T-helper 1 cell treated with Interleukin-12 subunit alpha and Interleukin-12 subunit beta and Interleukin-4 antibody, amounts not matched to agents 30 μg/mL and 1 μg/mL, for 36 hours (primary cell): ENCODE data around the gene MRPS24.

Experiments
- H3K27ac Mint-ChIP-seq: one replicate; pipeline ENCODE4 v1.8.0; 2021; ENCODE audit warnings: mild to moderate bottlenecking, mixed read lengths
- H3K27me3 Mint-ChIP-seq: one replicate; pipeline ENCODE4 v1.8.0; 2021; ENCODE audit warnings: low read depth, mixed read lengths
- H3K36me3 Mint-ChIP-seq: one replicate; pipeline ENCODE4 v1.8.0; 2021; ENCODE audit warnings: low read depth, mixed read lengths
- H3K4me1 Mint-ChIP-seq: one replicate; pipeline ENCODE4 v1.8.0; 2021; ENCODE audit warnings: low read depth, mixed read lengths
- H3K4me3 Mint-ChIP-seq: one replicate; pipeline ENCODE4 v1.8.0; 2021; ENCODE audit warnings: mild to moderate bottlenecking, moderate library complexity, mixed read lengths
- H3K9me3 Mint-ChIP-seq: one replicate; pipeline ENCODE4 v1.8.0; 2021; ENCODE audit warnings: mixed read lengths

Gene MRPS24

GRCh38 chr7:43888993-43889945 is 20.0 kb upstream of the MRPS24 start:
- no peak overlapping the region for H3K27ac Mint-ChIP-seq
- H3K4me1 Mint-ChIP-seq = peaks cover 12% of the 10 kb centered on the region
- H3K9me3 Mint-ChIP-seq = no peaks in the 10 kb centered on the region
- no peak overlapping the region for H3K4me3 Mint-ChIP-seq
- peaks cover 10% of the 10 kb centered on the region for H3K36me3 Mint-ChIP-seq
- H3K27me3 Mint-ChIP-seq = no peaks in the 10 kb centered on the region

GRCh38 chr7:43884617-43885016 is 15.3 kb upstream of the MRPS24 start:
- no peaks in the 10 kb centered on the region for H3K27me3 Mint-ChIP-seq
- no peaks in the 10 kb centered on the region for H3K4me1 Mint-ChIP-seq
- H3K36me3 Mint-ChIP-seq = peaks cover 26% of the 10 kb centered on the region
- no peak overlapping the region for H3K27ac Mint-ChIP-seq
- no peaks in the 10 kb centered on the region for H3K9me3 Mint-ChIP-seq
- H3K4me3 Mint-ChIP-seq = no peak overlapping the region

GRCh38 chr7:43884209-43884608 is 14.9 kb upstream of the MRPS24 start:
- Mint-ChIP-seq H3K4me3 (no peak overlapping the region), H3K36me3 (peaks cover 26% of the 10 kb centered on the region), H3K9me3 (no peaks in the 10 kb centered on the region), H3K27ac (no peak overlapping the region), H3K27me3 (no peaks in the 10 kb centered on the region), H3K4me1 (no peaks in the 10 kb centered on the region)

- Mint-ChIP-seq H3K9me3 (no peaks in the 10 kb centered on the region), H3K27me3 (no peaks in the 10 kb centered on the region), H3K36me3 (peaks cover 39% of the 10 kb centered on the region), H3K4me1 (peaks cover 2% of the 10 kb centered on the region), H3K4me3 (no peak overlapping the region), H3K27ac (no peak overlapping the region)
Measured at GRCh38 chr7:43880596-43880995, 11.3 kb upstream of the MRPS24 start.

- no peak overlapping the region for H3K4me3 Mint-ChIP-seq
- peaks cover 2% of the 10 kb centered on the region for H3K4me1 Mint-ChIP-seq
- no peaks in the 10 kb centered on the region for H3K9me3 Mint-ChIP-seq
- peaks cover 42% of the 10 kb centered on the region for H3K36me3 Mint-ChIP-seq
- no peaks in the 10 kb centered on the region for H3K27me3 Mint-ChIP-seq
- no peak overlapping the region for H3K27ac Mint-ChIP-seq
Measured at GRCh38 chr7:43879477-43879876, 10.2 kb upstream of the MRPS24 start.

- Mint-ChIP-seq H3K9me3 (no peaks in the 10 kb centered on the region), H3K4me3 (no peak overlapping the region), H3K27me3 (no peaks in the 10 kb centered on the region), H3K27ac (no peak overlapping the region), H3K36me3 (peaks cover 37% of the 10 kb centered on the region), H3K4me1 (peaks cover 2% of the 10 kb centered on the region)
Measured at GRCh38 chr7:43878867-43879266, 9.6 kb upstream of the MRPS24 start.

GRCh38 chr7:43877968-43878864 is 8.9 kb upstream of the MRPS24 start:
- Mint-ChIP-seq H3K4me1 (peaks cover 2% of the 10 kb centered on the region), H3K9me3 (no peaks in the 10 kb centered on the region), H3K4me3 (no peak overlapping the region), H3K27me3 (no peaks in the 10 kb centered on the region), H3K27ac (no peak overlapping the region), H3K36me3 (peaks cover 37% of the 10 kb centered on the region)

- Mint-ChIP-seq H3K36me3 (peaks cover 36% of the 10 kb centered on the region), H3K4me1 (peaks cover 2% of the 10 kb centered on the region), H3K27me3 (no peaks in the 10 kb centered on the region), H3K4me3 (no peak overlapping the region), H3K27ac (no peak overlapping the region), H3K9me3 (no peaks in the 10 kb centered on the region)
Measured at GRCh38 chr7:43876976-43877745, 7.8 kb upstream of the MRPS24 start.

GRCh38 chr7:43876241-43876640 is 6.9 kb upstream of the MRPS24 start:
- H3K36me3 Mint-ChIP-seq = peaks cover 30% of the 10 kb centered on the region
- no peak overlapping the region for H3K4me3 Mint-ChIP-seq
- no peaks in the 10 kb centered on the region for H3K27me3 Mint-ChIP-seq
- peaks cover 2% of the 10 kb centered on the region for H3K4me1 Mint-ChIP-seq
- no peaks in the 10 kb centered on the region for H3K9me3 Mint-ChIP-seq
- no peak overlapping the region for H3K27ac Mint-ChIP-seq

- Mint-ChIP-seq H3K36me3 (peaks cover 27% of the 10 kb centered on the region), H3K9me3 (no peaks in the 10 kb centered on the region), H3K27ac (no peak overlapping the region), H3K4me1 (peaks cover 12% of the 10 kb centered on the region), H3K27me3 (no peaks in the 10 kb centered on the region), H3K4me3 (no peak overlapping the region)
Measured at GRCh38 chr7:43873300-43873699, 4.0 kb upstream of the MRPS24 start.

GRCh38 chr7:43872406-43873110 is 3.2 kb upstream of the MRPS24 start:
- no peaks in the 10 kb centered on the region for H3K9me3 Mint-ChIP-seq
- H3K27me3 Mint-ChIP-seq = no peaks in the 10 kb centered on the region
- H3K36me3 Mint-ChIP-seq = peaks cover 23% of the 10 kb centered on the region
- no peak overlapping the region for H3K4me3 Mint-ChIP-seq
- H3K27ac Mint-ChIP-seq = no peak overlapping the region
- H3K4me1 Mint-ChIP-seq = peaks cover 17% of the 10 kb centered on the region

GRCh38 chr7:43871064-43871463 is 1.7 kb upstream of the MRPS24 start:
- Mint-ChIP-seq H3K27me3 (no peaks in the 10 kb centered on the region), H3K27ac (no peak overlapping the region), H3K4me1 (peaks cover 16% of the 10 kb centered on the region), H3K9me3 (no peaks in the 10 kb centered on the region), H3K36me3 (peaks cover 26% of the 10 kb centered on the region), H3K4me3 (no peak overlapping the region)

GRCh38 chr7:43870316-43870715 is 999 bp upstream of the MRPS24 start:
- no peak overlapping the region for H3K4me3 Mint-ChIP-seq
- no peaks in the 10 kb centered on the region for H3K27me3 Mint-ChIP-seq
- no peaks in the 10 kb centered on the region for H3K9me3 Mint-ChIP-seq
- H3K27ac Mint-ChIP-seq = no peak overlapping the region
- H3K36me3 Mint-ChIP-seq = peaks cover 27% of the 10 kb centered on the region
- H3K4me1 Mint-ChIP-seq = peaks cover 16% of the 10 kb centered on the region

- Mint-ChIP-seq H3K4me3 (peak overlapping the region; percentile 88), H3K36me3 (peaks cover 26% of the 10 kb centered on the region), H3K27ac (peak overlapping the region; percentile 77), H3K4me1 (peaks cover 16% of the 10 kb centered on the region), H3K9me3 (no peaks in the 10 kb centered on the region), H3K27me3 (no peaks in the 10 kb centered on the region)
Measured at GRCh38 chr7:43869867-43870240, 537 bp upstream of the MRPS24 start.
